CD8-positive, alpha-beta memory T cell (primary cell): ENCODE data around the gene ABRAXAS1. TPM values are rescaled to one million over a fixed set of nuclear protein-coding genes. Genes with fewer than 3 reads are reported as not detected.
A peak's percentile ranks its signal among the peaks of the same experiment; 100 is the strongest.

ENCODE experiments used
- CTCF ChIA-PET: fragments of 350-600 bp; sonication (Branson Sonifier 250); formaldehyde crosslinking; loops from one replicate; lab custom pipeline; 2021; ENCODE audit warnings: antibody characterized with exemption; lab: Charles Lee
- POLR2A ChIA-PET: fragments of 350-600 bp; sonication (Branson Sonifier 250); formaldehyde crosslinking; loops from one replicate; lab custom pipeline; 2021; ENCODE audit warnings: antibody characterized with exemption; lab: Charles Lee
- DNase-seq, 5 donors: peaks; one replicate each; pipeline versions ENCODE4 v3.0.0 to v3.0.0-alpha.2; 2020 to 2022; ENCODE audit warnings: mixed read lengths in 1 of 5
- H3K27ac ChIP-seq: one replicate; pipeline ENCODE4 v1.7.0; 2013; ENCODE audit warnings: low read depth, mild to moderate bottlenecking, low read length, moderate library complexity
- H3K27me3 ChIP-seq: 2 replicates; pipeline ENCODE4 v1.7.0; 2013; ENCODE audit warnings: low read length, mild to moderate bottlenecking; ENCODE audit not compliant: insufficient read depth, poor library complexity, severe bottlenecking
- H3K36me3 ChIP-seq: 2 replicates; pipeline ENCODE4 v1.7.0; 2013; ENCODE audit warnings: mild to moderate bottlenecking, low read length, moderate library complexity; ENCODE audit not compliant: insufficient read depth
- H3K4me1 ChIP-seq: 2 replicates; pipeline ENCODE4 v1.7.0; 2013; ENCODE audit warnings: mild to moderate bottlenecking, low read length, moderate library complexity; ENCODE audit not compliant: insufficient read depth
- H3K4me3 ChIP-seq: 2 replicates; pipeline ENCODE4 v1.7.0; 2013; ENCODE audit warnings: mild to moderate bottlenecking, low read length
- H3K9me3 ChIP-seq: 2 replicates; pipeline ENCODE4 v1.7.0; 2013; ENCODE audit warnings: mild to moderate bottlenecking, low read length
- H3K27ac Mint-ChIP-seq, 8 donors: one replicate each; pipeline ENCODE4 v1.8.0; 2020 to 2021; ENCODE audit warnings: mixed read lengths in 8 of 8, mild to moderate bottlenecking in 6 of 8, inconsistent platforms in 3 of 8, moderate library complexity in 3 of 8
- H3K27me3 Mint-ChIP-seq, 2 donors: one replicate each; pipeline ENCODE4 v1.8.0; 2020 to 2021; ENCODE audit warnings: mixed read lengths in 2 of 2, mild to moderate bottlenecking in 1 of 2, moderate library complexity in 1 of 2
- H3K36me3 Mint-ChIP-seq, 3 donors: one replicate each; pipeline ENCODE4 v1.8.0; 2020 to 2021; ENCODE audit warnings: mixed read lengths in 3 of 3, inconsistent platforms in 1 of 3, mild to moderate bottlenecking in 1 of 3
- H3K4me1 Mint-ChIP-seq, 3 donors: one replicate each; pipeline ENCODE4 v1.8.0; 2020 to 2021; ENCODE audit warnings: mixed read lengths in 3 of 3, inconsistent platforms in 1 of 3, mild to moderate bottlenecking in 1 of 3
- H3K4me3 Mint-ChIP-seq, 7 donors: one replicate each; pipeline ENCODE4 v1.8.0; 2020 to 2021; ENCODE audit warnings: mixed read lengths in 7 of 7, mild to moderate bottlenecking in 6 of 7, moderate library complexity in 4 of 7, inconsistent platforms in 2 of 7
- H3K9me3 Mint-ChIP-seq, 5 donors: one replicate each; pipeline ENCODE4 v1.8.0; 2020 to 2022; ENCODE audit warnings: mixed read lengths in 5 of 5, mild to moderate bottlenecking in 3 of 5, moderate library complexity in 2 of 5, inconsistent platforms in 1 of 5
- polyA plus RNA-seq: library from polyadenylated mRNA; unstranded; fragments of 300-500 nt; fragmentation: Illumina TruSeq; gene quantifications from one replicate; pipeline ENCODE4 v1.2.3, GENCODE V29; 2021
- total RNA-seq, 2 experiments: library from RNA; stranded (reverse); gene quantifications; one replicate each; pipeline ENCODE4 v1.2.3, GENCODE V29; 2021

ABRAXAS1 gene
- total and polyA plus RNA-seq, 3 experiments from 2014 or later, result 8.1 to 11.0 (median 10.8) TPM

GRCh38 chr4:83486457-83487129, 1.7 kb upstream of the ABRAXAS1 start:
- peaks cover 20 to 32% (median 26%) of the 10 kb centered on the region in 3 donors for H3K4me1 Mint-ChIP-seq
- Histone ChIP-seq H3K27ac (no peak overlapping the region), H3K36me3 (no peaks in the 10 kb centered on the region), H3K9me3 (no peaks in the 10 kb centered on the region), H3K4me1 (peaks cover 15% of the 10 kb centered on the region), H3K27me3 (no peaks in the 10 kb centered on the region), H3K4me3 (no peak overlapping the region)
- peaks cover 0 to 3% of the 10 kb centered on the region in 2 donors for H3K27me3 Mint-ChIP-seq
- H3K4me3 Mint-ChIP-seq, result peak overlapping the region in 4 of 7 donors; percentile 12 to 44 (median 28)
- H3K36me3 Mint-ChIP-seq, result peaks cover 0 to 4% (median 0%) of the 10 kb centered on the region in 3 donors
- ChIA-PET CTCF (no interaction called here), POLR2A (no interaction called here)
- peak overlapping the region; percentile 27 to 83 (median 64) for H3K27ac Mint-ChIP-seq
- no peak for DNase-seq
- no peaks in the 10 kb centered on the region for H3K9me3 Mint-ChIP-seq

GRCh38 chr4:83473966-83474365, 10.9 kb downstream of the ABRAXAS1 start:
- Mint-ChIP-seq H3K36me3 (peaks cover 0 to 52% (median 8%) of the 10 kb centered on the region in 3 donors), H3K4me3 (no peak overlapping the region), H3K27ac (peak overlapping the region in 1 of 8 donors; percentile 60), H3K4me1 (peaks cover 0 to 4% (median 2%) of the 10 kb centered on the region in 3 donors), H3K27me3 (no peaks in the 10 kb centered on the region), H3K9me3 (no peaks in the 10 kb centered on the region)
- ChIA-PET POLR2A (no interaction called here), CTCF (no interaction called here)
- no peak overlapping the region for H3K4me3 ChIP-seq
- DNase-seq, result no peak
- H3K9me3 ChIP-seq, result no peaks in the 10 kb centered on the region
- H3K4me1 ChIP-seq, result no peaks in the 10 kb centered on the region
- H3K27ac ChIP-seq, result no peak overlapping the region
- H3K27me3 ChIP-seq, result no peaks in the 10 kb centered on the region
- H3K36me3 ChIP-seq, result no peaks in the 10 kb centered on the region

- Mint-ChIP-seq H3K36me3 (peaks cover 0 to 53% (median 10%) of the 10 kb centered on the region in 3 donors), H3K9me3 (no peaks in the 10 kb centered on the region), H3K27me3 (no peaks in the 10 kb centered on the region), H3K4me3 (no peak overlapping the region), H3K27ac (no peak overlapping the region), H3K4me1 (peaks cover 0 to 4% (median 2%) of the 10 kb centered on the region in 3 donors)
- Histone ChIP-seq H3K27me3 (no peaks in the 10 kb centered on the region), H3K4me1 (no peaks in the 10 kb centered on the region), H3K36me3 (no peaks in the 10 kb centered on the region), H3K9me3 (no peaks in the 10 kb centered on the region), H3K4me3 (no peak overlapping the region), H3K27ac (no peak overlapping the region)
- DNase-seq, result no peak
- ChIA-PET CTCF (no interaction called here), POLR2A (no interaction called here)
Measured at GRCh38 chr4:83473423-83473822, 11.5 kb downstream of the ABRAXAS1 start.

- peak overlapping the region; percentile 99 for H3K27ac ChIP-seq
- peak overlapping the region; percentile 80 for H3K4me3 ChIP-seq
- H3K4me1 ChIP-seq, result peaks cover 35% of the 10 kb centered on the region
- peak overlapping the region; percentile 98 to 100 (median 100) for H3K4me3 Mint-ChIP-seq
- peak overlapping the region; percentile 100 for H3K27ac Mint-ChIP-seq
- H3K9me3 Mint-ChIP-seq, result no peaks in the 10 kb centered on the region
- H3K36me3 ChIP-seq, result peaks cover 15% of the 10 kb centered on the region
- no peaks in the 10 kb centered on the region for H3K27me3 ChIP-seq
- H3K36me3 Mint-ChIP-seq, result peaks cover 0 to 83% (median 15%) of the 10 kb centered on the region in 3 donors
- ChIA-PET POLR2A (interaction anchor here (0.6 to 2.1 kb wide), 7 partner anchors 10 to 1027 kb away, joined by 3 to 24 read pairs (median 7); partner anchors contain the start of genes ABRAXAS1, COPS4, COQ2 and GPAT3), CTCF (interaction anchor here (1.1 to 2.0 kb wide), 5 partner anchors 10 to 1027 kb away, joined by 3 to 6 read pairs (median 4); partner anchors contain the start of gene COQ2)
- peaks cover 0 to 2% of the 10 kb centered on the region in 2 donors for H3K27me3 Mint-ChIP-seq
- no peak for DNase-seq
- H3K9me3 ChIP-seq, result no peaks in the 10 kb centered on the region
- H3K4me1 Mint-ChIP-seq, result peaks cover 43 to 73% (median 68%) of the 10 kb centered on the region in 3 donors
Measured at GRCh38 chr4:83456184-83456501, 28.8 kb downstream of the ABRAXAS1 start.

- peak; percentile 90 to 99 (median 96) for DNase-seq
- H3K4me1 Mint-ChIP-seq, result peaks cover 43 to 73% (median 67%) of the 10 kb centered on the region in 3 donors
- ChIA-PET CTCF (interaction anchor here (0.9 to 2.0 kb wide), 5 partner anchors 9 to 1026 kb away, joined by 3 to 6 read pairs (median 4); partner anchors contain the start of gene COQ2), POLR2A (interaction anchor here (0.6 to 2.1 kb wide), 10 partner anchors 10 to 1026 kb away, joined by 3 to 24 read pairs (median 4); partner anchors contain the start of genes ABRAXAS1, COPS4, COQ2 and GPAT3)
- Histone ChIP-seq H3K36me3 (peaks cover 13% of the 10 kb centered on the region), H3K27ac (peak within 1 kb of the TSS; percentile 99), H3K4me1 (peaks cover 35% of the 10 kb centered on the region), H3K4me3 (peak within 1 kb of the TSS; percentile 80), H3K27me3 (no peaks in the 10 kb centered on the region), H3K9me3 (no peaks in the 10 kb centered on the region)
- peak within 1 kb of the TSS; percentile 98 to 100 (median 100) for H3K4me3 Mint-ChIP-seq
- peak within 1 kb of the TSS; percentile 100 for H3K27ac Mint-ChIP-seq
- peaks cover 0 to 2% of the 10 kb centered on the region in 2 donors for H3K27me3 Mint-ChIP-seq
- peaks cover 0 to 82% (median 17%) of the 10 kb centered on the region in 3 donors for H3K36me3 Mint-ChIP-seq
- no peaks in the 10 kb centered on the region for H3K9me3 Mint-ChIP-seq
Measured at GRCh38 chr4:83455281-83456183, 29.4 kb downstream of the ABRAXAS1 start, which contains the start of the genes HELQ and MRPS18C. Gene HELQ (minus strand): TSS chr4:83455823. CDS start chr4:83455693, 130 bp downstream. Gene MRPS18C (plus strand): TSS chr4:83456058. CDS start chr4:83456078, 20 bp downstream.

GRCh38 chr4:83454686-83455085, 30.2 kb downstream of the ABRAXAS1 start:
- ChIA-PET CTCF (interaction anchor here (0.9 to 2.0 kb wide), 3 partner anchors 9 to 47 kb away, joined by 3 to 6 read pairs (median 4); no protein-coding TSS in a partner anchor), POLR2A (interaction anchor here (0.6 to 2.1 kb wide), 5 partner anchors 30 to 1025 kb away, joined by 4 to 24 read pairs (median 9); partner anchors contain the start of genes ABRAXAS1 and COQ2)
- Histone ChIP-seq H3K4me3 (peak overlapping the region; percentile 80), H3K9me3 (no peaks in the 10 kb centered on the region), H3K4me1 (peaks cover 35% of the 10 kb centered on the region), H3K36me3 (peaks cover 13% of the 10 kb centered on the region), H3K27me3 (no peaks in the 10 kb centered on the region), H3K27ac (peak overlapping the region; percentile 99)
- Mint-ChIP-seq H3K9me3 (no peaks in the 10 kb centered on the region), H3K27me3 (peaks cover 0 to 2% of the 10 kb centered on the region in 2 donors), H3K4me3 (peak overlapping the region; percentile 98 to 100 (median 100)), H3K27ac (peak overlapping the region; percentile 100), H3K4me1 (peaks cover 43 to 76% (median 67%) of the 10 kb centered on the region in 3 donors), H3K36me3 (peaks cover 0 to 77% (median 19%) of the 10 kb centered on the region in 3 donors)
- peak in 1 of 5 donors; percentile 16 for DNase-seq

- Histone ChIP-seq H3K36me3 (peaks cover 8% of the 10 kb centered on the region), H3K4me3 (no peak overlapping the region), H3K27ac (no peak overlapping the region), H3K27me3 (no peaks in the 10 kb centered on the region), H3K4me1 (peaks cover 3% of the 10 kb centered on the region), H3K9me3 (no peaks in the 10 kb centered on the region)
- ChIA-PET CTCF (no interaction called here), POLR2A (no interaction called here)
- DNase-seq, result no peak
- Mint-ChIP-seq H3K4me1 (peaks cover 17 to 37% (median 30%) of the 10 kb centered on the region in 3 donors), H3K27me3 (no peaks in the 10 kb centered on the region), H3K27ac (peak overlapping the region in 7 of 8 donors; percentile 4 to 84 (median 39)), H3K9me3 (no peaks in the 10 kb centered on the region), H3K4me3 (no peak overlapping the region), H3K36me3 (peaks cover 0 to 59% (median 13%) of the 10 kb centered on the region in 3 donors)
Measured at GRCh38 chr4:83449009-83449408, 35.9 kb downstream of the ABRAXAS1 start.
